K562 (cell line): ENCODE data around the gene MRPL16. TPM values are rescaled to one million over a fixed set of nuclear protein-coding genes. Genes with fewer than 3 reads are reported as not detected.

Experiments
- ATAC-seq: fragments of 200-7000 bp; cut with Tn5 transposase; 3 replicates; pipeline ENCODE4 v1.9.1; 2020; ENCODE audit warnings: moderate library complexity
- BruUV-seq: library from RNA; stranded (reverse); fragments of 400-500 nt; replicated peaks from 2 replicates; lab custom pipeline; 2021; lab: Mats Ljungman, UMichigan
- CTCF ChIA-PET: fragments of 300-600 bp; formaldehyde crosslinking; extraction: SDS; loops from one replicate; lab custom pipeline; 2021; ENCODE audit warnings: low intra/inter-chr PET ratio; lab: Yijun Ruan, JAX
- POLR2A ChIA-PET: fragments of 300-600, 350-650 bp; sonication (Branson Sonifier 250); formaldehyde crosslinking; extraction: SDS; loops from one replicate; lab custom pipeline; 2021; ENCODE audit warnings: antibody characterized with exemption, inconsistent platforms; lab: Yijun Ruan, JAX
- DNase-seq, 4 experiments: peaks; one replicate each; pipeline versions ENCODE4 v3.0.0 to v3.0.0-alpha.2; 2011 to 2018; ENCODE audit warnings: low spot score in 3 of 4, mixed read lengths in 3 of 4; ENCODE audit errors: extremely low read depth in 1 of 4
- FAIRE-seq: peaks from 2 replicates; lab custom pipeline; 2011; peaks lifted over from hg19 to GRCh38; lab: Jason Lieb, UNC
- H2AFZ ChIP-seq: 2 replicates; pipeline ENCODE4 v1.6.0; 2011; ENCODE audit warnings: low read depth, low read length, control low read depth, inconsistent platforms
- H3K27ac ChIP-seq: fragments of 200-600 bp; 3 replicates; pipeline ENCODE4 v1.8.0; 2011; ENCODE audit warnings: low read depth, mild to moderate bottlenecking, control low read depth, inconsistent platforms, low read length, moderate library complexity, mixed read lengths; ENCODE audit errors: extremely low read depth
- H3K27me3 ChIP-seq, 2 experiments: fragments of 300-600 bp in 1 of 2; 2 replicates in 1 of 2; 3 replicates in 1 of 2; pipeline versions ENCODE4 v1.6.0 to v1.8.0; 2011; ENCODE audit warnings: inconsistent platforms in 2 of 2, low read length in 2 of 2, mild to moderate bottlenecking in 1 of 2, mixed read lengths in 1 of 2, moderate library complexity in 1 of 2; ENCODE audit not compliant: control insufficient read depth in 2 of 2, insufficient read depth in 2 of 2
- H3K36me3 ChIP-seq: fragments of 300-600 bp; 3 replicates; pipeline ENCODE4 v1.8.0; 2011; ENCODE audit warnings: mild to moderate bottlenecking, low read length, inconsistent platforms; ENCODE audit not compliant: control insufficient read depth, insufficient read depth
- H3K4me1 ChIP-seq, 2 experiments: fragments of 200-600 bp in 1 of 2; replicated peaks in 1 of 2; 2 replicates in 1 of 2; 3 replicates in 1 of 2; pipeline versions ENCODE4 v1.5.1 to v1.8.0; 2011; ENCODE audit warnings: inconsistent platforms in 2 of 2, low read length in 2 of 2, mild to moderate bottlenecking in 1 of 2, mixed read lengths in 1 of 2, moderate library complexity in 1 of 2; ENCODE audit not compliant: control insufficient read depth in 2 of 2, insufficient read depth in 2 of 2
- H3K4me2 ChIP-seq: 2 replicates; pipeline ENCODE4 v1.6.1; 2011; ENCODE audit warnings: low read length, control low read depth, inconsistent platforms, mixed read lengths; ENCODE audit not compliant: insufficient read depth
- H3K4me3 ChIP-seq: fragments of 200-600 bp; sonication (generic), shearing (Covaris generic); 2 replicates; pipeline ENCODE4 v1.5.1; 2016; ENCODE audit warnings: control low read depth, inconsistent platforms
- H3K79me2 ChIP-seq: fragments of 200-600 bp; 3 replicates; pipeline ENCODE4 v1.8.0; 2011; ENCODE audit warnings: low read length, inconsistent platforms; ENCODE audit not compliant: control insufficient read depth, insufficient read depth
- H3K9ac ChIP-seq, 2 experiments: 2 replicates each; pipeline versions ENCODE4 v1.6.0 to v1.6.1; 2011; ENCODE audit warnings: low read depth in 2 of 2, low read length in 2 of 2, control low read depth in 1 of 2, inconsistent platforms in 1 of 2, mild to moderate bottlenecking in 1 of 2, mixed read lengths in 1 of 2; ENCODE audit not compliant: insufficient read depth in 1 of 2
- H3K9me1 ChIP-seq: one replicate; pipeline ENCODE4 v1.6.0; 2011; ENCODE audit warnings: inconsistent platforms, mild to moderate bottlenecking, low read length, moderate library complexity; ENCODE audit not compliant: control insufficient read depth, insufficient read depth
- H3K9me3 ChIP-seq: replicated peaks from 2 replicates; pipeline ENCODE4 v1.5.1; 2011; ENCODE audit warnings: low read depth, low read length, inconsistent platforms; ENCODE audit not compliant: control insufficient read depth, insufficient read depth
- H4K20me1 ChIP-seq: replicated peaks from 2 replicates; pipeline ENCODE4 v1.6.1; 2011; ENCODE audit warnings: low read length, inconsistent platforms, mixed read lengths; ENCODE audit not compliant: control insufficient read depth, insufficient read depth
- BRD4 ChIP-seq: fragments of 200-600 bp; sonication (generic); IDR thresholded peaks from 2 replicates; pipeline ENCODE4 v1.6.1; 2017; ENCODE audit warnings: inconsistent platforms
- ELF2 ChIP-seq: fragments of 250-450 bp; sonication (Bioruptor Pico); IDR thresholded peaks from 2 replicates; pipeline ENCODE4 v1.5.0; 2021; ENCODE audit warnings: mild to moderate bottlenecking
- FOS ChIP-seq: IDR thresholded peaks from 3 replicates; pipeline ENCODE4 v1.6.1; 2011; ENCODE audit not compliant: insufficient read length; ENCODE audit errors: extremely low read depth
- HDAC6 ChIP-seq: IDR thresholded peaks from 2 replicates; pipeline ENCODE4 v1.6.1; 2012; ENCODE audit warnings: low read depth, mild to moderate bottlenecking, control low read depth, inconsistent platforms, low read length, moderate library complexity
- MEIS2 ChIP-seq: fragments of 450-650 bp; IDR thresholded peaks from 2 replicates; pipeline ENCODE4 v1.6.1; 2014; ENCODE audit warnings: mild to moderate bottlenecking; ENCODE audit not compliant: partially characterized antibody
- OTX1 ChIP-seq: fragments of 450-650 bp; formaldehyde crosslinking; IDR thresholded peaks from 2 replicates; pipeline ENCODE4 v1.4.0; 2022; ENCODE audit warnings: mild to moderate bottlenecking
- PCBP1 ChIP-seq: fragments of 200-400 bp; formaldehyde crosslinking; IDR thresholded peaks from 2 replicates; pipeline ENCODE4 v1.6.1; 2018; ENCODE audit warnings: mild to moderate bottlenecking, low read depth, low read length; ENCODE audit not compliant: poor library complexity, severe bottlenecking
- SIX5 ChIP-seq, 2 experiments: IDR thresholded peaks; 2 replicates each; pipeline ENCODE4 v1.6.1; 2011; ENCODE audit warnings: low read length in 2 of 2, borderline replicate concordance in 1 of 2, low read depth in 1 of 2, mild to moderate bottlenecking in 1 of 2, moderate library complexity in 1 of 2; ENCODE audit not compliant: insufficient read depth in 1 of 2
- SPI1 ChIP-seq: IDR thresholded peaks from 2 replicates; pipeline ENCODE4 v1.6.1; 2011; ENCODE audit warnings: low read depth, low read length, control low read depth, borderline replicate concordance
- STAG1 ChIP-seq: sonication (generic); formaldehyde crosslinking; IDR thresholded peaks from 2 replicates; pipeline ENCODE4 v1.5.0; 2020; ENCODE audit warnings: missing genetic modification reagents, borderline replicate concordance
- ZNF174 ChIP-seq: fragments of 250-450 bp; sonication (Bioruptor Pico); IDR thresholded peaks from 2 replicates; pipeline ENCODE4 v1.4.0; 2020; ENCODE audit warnings: mild to moderate bottlenecking
- ZNF239 ChIP-seq: fragments of 250-450 bp; sonication (Bioruptor Pico); IDR thresholded peaks from 2 replicates; pipeline ENCODE4 v1.4.0; 2020; ENCODE audit warnings: mild to moderate bottlenecking
- ZNF354B ChIP-seq: fragments of 250-450 bp; sonication (Bioruptor Pico); IDR thresholded peaks from 2 replicates; pipeline ENCODE4 v1.4.0; 2020
- WGBS: fragments of 100-300 bp; shearing (Covaris generic); methylation state at CpG from one replicate; pipeline ENCODE4 v1.1.6; 2016; ENCODE audit warnings: low coverage, mixed read lengths; ENCODE audit not compliant: insufficient coverage; ENCODE audit errors: missing lambda C conversion rate; 5-methylcytosine and 5-hydroxymethylcytosine counted together
- in situ Hi-C: fragments of 300-500 bp; cut with MboI; formaldehyde crosslinking; loops from 4 replicates; pipeline ENCODE4 v1.15.0; 2018; ENCODE audit warnings: inconsistent platforms, mixed read lengths
- intact Hi-C: fragments of 100-400 bp; cut with micrococcal nuclease; formaldehyde crosslinking; loops from 2 replicates; pipeline ENCODE4 v1.14.2; 2022
- polyA plus RNA-seq, 8 experiments: library from polyadenylated mRNA; depleted of rRNA in 4 of 8; stranded (reverse) in 5 of 8; unstranded in 3 of 8; fragments of >200 nt; fragmentation: Nextera tagmentation in 2 of 8; fragmentation: Illumina TruSeq in 1 of 8; extraction: Ambion mirVana in 2 of 8; extraction: Trizol in 1 of 8; gene quantifications; 2 replicates each; pipeline versions ENCODE4 v1.2.1 to v1.2.3, GENCODE V29; 2011 to 2014; ENCODE audit warnings: inconsistent platforms in 1 of 8, missing spikeins in 1 of 8
- total RNA-seq, 7 experiments: library from RNA; depleted of rRNA in 6 of 7; stranded (reverse); fragments of >200 nt in 6 of 7; fragmentation: Illumina TruSeq in 2 of 7; extraction: Trizol in 2 of 7; gene quantifications; 2 replicates each; pipeline versions ENCODE4 v1.2.1 to v1.2.3, GENCODE V29; 2011 to 2021; ENCODE audit warnings: low replicate concordance in 1 of 7
- TF ChIP-seq, protein P1 (sequence below): sonication (generic); formaldehyde crosslinking; IDR thresholded peaks from 2 replicates; pipeline ENCODE4 v1.8.1; 2023; ENCODE audit warnings: mild to moderate bottlenecking, missing genetic modification reagents
- TF ChIP-seq, protein P2 (sequence below), 2 experiments: IDR thresholded peaks; 2 replicates each; pipeline ENCODE4 v1.6.1; 2012; ENCODE audit warnings: improper control_type of control experiment in 2 of 2, low read depth in 2 of 2, low read length in 2 of 2, borderline replicate concordance in 1 of 2
- TF ChIP-seq, protein P3 (sequence below): fragments of 450-650 bp; formaldehyde crosslinking; IDR thresholded peaks from 2 replicates; pipeline ENCODE4 v1.4.0; 2022; ENCODE audit warnings: missing genetic modification characterization

MRPL16 gene
- total and polyA plus RNA-seq, 9 of the 15 experiments (the other 6 are each of a cell fraction or from before 2014, with no cell fraction given) = 63.3 to 209 (median 157) TPM

DNA sequence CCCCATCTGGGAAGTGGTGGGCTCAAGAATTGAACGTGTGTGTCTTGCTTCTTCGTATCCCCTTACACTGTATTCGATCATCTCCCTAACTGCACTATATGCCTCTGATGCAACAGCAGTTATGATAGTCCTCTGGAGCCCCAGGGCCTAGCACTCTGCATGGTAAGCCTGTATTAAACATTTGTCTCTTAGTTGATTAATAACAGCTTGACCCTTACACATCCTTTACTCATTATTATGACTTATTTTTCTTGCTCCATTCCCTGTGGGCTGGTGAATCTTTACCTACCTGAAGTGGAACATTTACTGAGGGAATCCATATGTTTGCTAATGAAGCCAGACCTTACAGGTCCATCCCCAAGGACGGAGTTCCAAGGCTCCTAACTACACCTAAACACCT, 49.8 kb downstream of the MRPL16 start:
- Histone ChIP-seq H3K4me1 (peaks cover 13 to 19% of the 10 kb centered on the region in 2 experiments; a peak in 4 of 5 replicates), H3K4me3 (no peak overlapping the region), H3K9me3 (no peaks in the 10 kb centered on the region), H3K27ac (no peak overlapping the region), H3K9me1 (peaks cover 3% of the 10 kb centered on the region), H3K4me2 (no peak overlapping the region), H3K79me2 (peaks cover 77% of the 10 kb centered on the region), H4K20me1 (peaks cover 13% of the 10 kb centered on the region), H2AFZ (no peak overlapping the region), H3K36me3 (peaks cover 50% of the 10 kb centered on the region; the same call in 2 of the 3 replicates), H3K9ac (no peak overlapping the region), H3K27me3 (no peaks in the 10 kb centered on the region)
- WGBS = 82% methylated on average over 4 of the region's 4 CpGs
- CTCF ChIA-PET = no interaction called here
- BruUV-seq = no TSS peak
- in situ Hi-C loops (no loop called here), intact Hi-C loops (no loop called here)
- TF ChIP-seq, protein P1, sequence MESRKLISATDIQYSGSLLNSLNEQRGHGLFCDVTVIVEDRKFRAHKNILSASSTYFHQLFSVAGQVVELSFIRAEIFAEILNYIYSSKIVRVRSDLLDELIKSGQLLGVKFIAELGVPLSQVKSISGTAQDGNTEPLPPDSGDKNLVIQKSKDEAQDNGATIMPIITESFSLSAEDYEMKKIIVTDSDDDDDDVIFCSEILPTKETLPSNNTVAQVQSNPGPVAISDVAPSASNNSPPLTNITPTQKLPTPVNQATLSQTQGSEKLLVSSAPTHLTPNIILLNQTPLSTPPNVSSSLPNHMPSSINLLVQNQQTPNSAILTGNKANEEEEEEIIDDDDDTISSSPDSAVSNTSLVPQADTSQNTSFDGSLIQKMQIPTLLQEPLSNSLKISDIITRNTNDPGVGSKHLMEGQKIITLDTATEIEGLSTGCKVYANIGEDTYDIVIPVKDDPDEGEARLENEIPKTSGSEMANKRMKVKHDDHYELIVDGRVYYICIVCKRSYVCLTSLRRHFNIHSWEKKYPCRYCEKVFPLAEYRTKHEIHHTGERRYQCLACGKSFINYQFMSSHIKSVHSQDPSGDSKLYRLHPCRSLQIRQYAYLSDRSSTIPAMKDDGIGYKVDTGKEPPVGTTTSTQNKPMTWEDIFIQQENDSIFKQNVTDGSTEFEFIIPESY (CRISPR knock-in tag) = no peak
- TF ChIP-seq OTX1 = no peak
- no peak for TF ChIP-seq FOS
- no peak for TF ChIP-seq ZNF174
- TF ChIP-seq ZNF354B (CRISPR knock-in tag) = no peak
- TF ChIP-seq SPI1 = no peak
- TF ChIP-seq ELF2 (CRISPR knock-in tag) = no peak
- TF ChIP-seq STAG1 (CRISPR knock-in tag) = no peak
- no peak for TF ChIP-seq ZNF239
- TF ChIP-seq, protein P2, sequence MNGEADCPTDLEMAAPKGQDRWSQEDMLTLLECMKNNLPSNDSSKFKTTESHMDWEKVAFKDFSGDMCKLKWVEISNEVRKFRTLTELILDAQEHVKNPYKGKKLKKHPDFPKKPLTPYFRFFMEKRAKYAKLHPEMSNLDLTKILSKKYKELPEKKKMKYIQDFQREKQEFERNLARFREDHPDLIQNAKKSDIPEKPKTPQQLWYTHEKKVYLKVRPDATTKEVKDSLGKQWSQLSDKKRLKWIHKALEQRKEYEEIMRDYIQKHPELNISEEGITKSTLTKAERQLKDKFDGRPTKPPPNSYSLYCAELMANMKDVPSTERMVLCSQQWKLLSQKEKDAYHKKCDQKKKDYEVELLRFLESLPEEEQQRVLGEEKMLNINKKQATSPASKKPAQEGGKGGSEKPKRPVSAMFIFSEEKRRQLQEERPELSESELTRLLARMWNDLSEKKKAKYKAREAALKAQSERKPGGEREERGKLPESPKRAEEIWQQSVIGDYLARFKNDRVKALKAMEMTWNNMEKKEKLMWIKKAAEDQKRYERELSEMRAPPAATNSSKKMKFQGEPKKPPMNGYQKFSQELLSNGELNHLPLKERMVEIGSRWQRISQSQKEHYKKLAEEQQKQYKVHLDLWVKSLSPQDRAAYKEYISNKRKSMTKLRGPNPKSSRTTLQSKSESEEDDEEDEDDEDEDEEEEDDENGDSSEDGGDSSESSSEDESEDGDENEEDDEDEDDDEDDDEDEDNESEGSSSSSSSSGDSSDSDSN (IDR thresholded peaks at IDR 0.05; ENCODE audit: borderline replicate concordance in 1 of 2, low read depth in 2 of 2, low read length in 2 of 2) = no peak
- no peak for TF ChIP-seq MEIS2
- TF ChIP-seq PCBP1 = no peak
- TF ChIP-seq HDAC6 = no peak
- TF ChIP-seq SIX5 (IDR thresholded peaks at IDR 0.05; ENCODE audit: borderline replicate concordance in 1 of 2, insufficient read depth in 1 of 2, low read depth in 1 of 2, low read length in 2 of 2) = no peak
- TF ChIP-seq, protein P3, sequence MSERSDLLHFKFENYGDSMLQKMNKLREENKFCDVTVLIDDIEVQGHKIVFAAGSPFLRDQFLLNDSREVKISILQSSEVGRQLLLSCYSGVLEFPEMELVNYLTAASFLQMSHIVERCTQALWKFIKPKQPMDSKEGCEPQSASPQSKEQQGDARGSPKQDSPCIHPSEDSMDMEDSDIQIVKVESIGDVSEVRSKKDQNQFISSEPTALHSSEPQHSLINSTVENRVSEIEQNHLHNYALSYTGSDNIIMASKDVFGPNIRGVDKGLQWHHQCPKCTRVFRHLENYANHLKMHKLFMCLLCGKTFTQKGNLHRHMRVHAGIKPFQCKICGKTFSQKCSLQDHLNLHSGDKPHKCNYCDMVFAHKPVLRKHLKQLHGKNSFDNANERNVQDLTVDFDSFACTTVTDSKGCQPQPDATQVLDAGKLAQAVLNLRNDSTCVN (CRISPR knock-in tag) = no peak
- no peak for TF ChIP-seq BRD4
- FAIRE-seq (no peak), ATAC-seq (no peak), DNase-seq (no peak)
- POLR2A ChIA-PET = interaction anchor here (0.6 to 2.1 kb wide), 3 partner anchors 11 to 324 kb away, joined by 3 to 6 read pairs (median 4); no protein-coding TSS in a partner anchor
